Activated CD4-positive, alpha-beta T cell treated with anti-CD3 and anti-CD28 coated beads, Interleukin-2, Interleukin-4, amounts not matched to agents 100 ng/mL and 50 ng/mL, durations not matched to agents 16 hours and 8 hours (primary cell): ENCODE measurements around the gene PLCB1.

Experiments
- DNase-seq: peaks from one replicate; pipeline ENCODE4 v3.0.0-alpha.2; 2020; ENCODE audit warnings: low spot score

Gene PLCB1

GRCh38 chr20:8722277-8722928 is 590.3 kb downstream of the PLCB1 start:
- DNase-seq: peak; percentile 53

DNA sequence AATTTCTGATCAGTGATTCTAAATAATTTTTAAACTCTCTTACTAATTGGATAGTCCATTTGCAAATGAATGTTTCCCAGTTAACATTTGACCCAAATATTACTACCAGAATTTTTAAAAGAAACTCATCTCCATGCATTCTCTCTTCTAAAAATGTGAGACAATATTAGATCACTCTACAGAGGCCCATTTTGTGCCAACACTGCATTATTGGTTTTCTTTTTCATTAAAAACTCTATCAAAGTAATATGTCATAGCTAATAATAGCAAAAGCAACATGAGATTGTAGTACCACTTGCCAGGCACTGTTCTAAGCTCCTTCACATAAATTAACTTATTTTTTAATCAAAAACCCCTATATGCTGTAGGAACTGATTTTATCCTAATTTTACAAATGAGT is 591.2 kb downstream of the PLCB1 start:
- DNase-seq: no peak

GRCh38 chr20:8724884-8725283 is 592.8 kb downstream of the PLCB1 start:
- DNase-seq: no peak

DNA sequence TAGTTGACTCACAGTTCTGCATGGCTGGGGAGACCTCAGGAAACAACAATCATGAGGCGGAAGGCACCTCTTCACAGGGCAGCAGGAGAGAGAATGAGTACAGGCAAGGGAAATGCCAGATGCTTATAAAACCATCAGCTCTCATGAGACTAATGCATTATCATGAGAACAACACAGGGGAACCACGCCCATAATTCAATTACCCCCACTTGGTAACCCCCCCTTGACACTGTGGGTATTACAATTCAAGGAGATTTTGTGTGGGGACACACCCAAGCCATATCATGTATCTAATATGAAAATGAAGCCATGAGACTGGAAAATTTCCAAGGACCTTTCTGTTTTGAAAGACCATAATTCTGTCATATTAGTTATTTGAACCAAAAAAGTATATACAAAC is 594.4 kb downstream of the PLCB1 start:
- no peak for DNase-seq

GRCh38 chr20:8735014-8735413 is 602.9 kb downstream of the PLCB1 start:
- no peak for DNase-seq

GRCh38 chr20:8735674-8736073 is 603.6 kb downstream of the PLCB1 start:
- DNase-seq: no peak

GRCh38 chr20:8740265-8740664 is 608.2 kb downstream of the PLCB1 start:
- DNase-seq: peak; percentile 36

DNA sequence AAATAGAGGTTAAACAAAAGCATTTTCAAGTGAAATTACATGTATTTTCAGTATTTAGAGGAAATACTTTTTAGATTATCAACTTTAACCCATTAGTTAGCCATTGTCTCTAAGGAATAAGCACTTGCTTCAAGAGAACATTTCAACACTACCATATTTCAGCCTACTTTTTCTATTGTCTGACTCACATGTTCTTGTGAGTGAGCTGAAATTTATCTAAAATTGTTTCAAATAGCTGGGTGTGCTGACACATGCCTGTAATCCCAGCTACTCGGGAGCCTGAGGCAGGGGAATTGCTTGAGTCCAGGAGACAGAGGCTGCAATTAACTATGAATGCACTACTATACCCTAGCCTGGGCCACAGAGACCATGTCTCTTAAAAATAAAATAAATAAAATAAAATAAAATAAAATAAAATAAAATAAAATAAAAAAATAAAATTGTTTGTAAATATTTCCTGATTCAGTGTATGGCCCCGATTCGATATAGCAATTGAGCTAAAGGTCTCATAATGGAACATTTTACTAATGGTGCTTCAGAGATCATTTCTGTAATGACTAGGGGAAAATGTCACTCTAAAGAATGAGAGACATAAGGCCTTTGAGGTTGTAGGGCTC is 612.3 kb downstream of the PLCB1 start:
- no peak for DNase-seq

DNA sequence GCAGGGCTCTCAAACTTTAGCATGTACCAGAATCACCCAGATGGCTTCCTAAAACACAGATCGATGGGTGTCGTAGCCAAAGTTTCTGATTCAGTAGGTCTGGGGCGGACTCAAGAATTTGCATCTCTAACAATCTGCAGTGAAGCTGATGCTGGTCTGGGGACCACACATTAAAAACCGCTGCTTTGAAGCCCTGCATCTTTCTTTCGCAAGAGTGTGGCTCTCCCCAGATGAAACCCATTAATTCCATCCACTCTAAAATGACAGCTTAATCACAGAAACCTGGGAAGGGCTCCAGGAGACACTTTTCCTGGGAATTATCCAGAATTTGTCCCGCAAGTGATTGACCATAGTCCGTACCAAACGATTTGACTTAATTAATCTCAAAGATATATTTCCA is 617.0 kb downstream of the PLCB1 start:
- DNase-seq: no peak

GRCh38 chr20:8749986-8750385 is 617.9 kb downstream of the PLCB1 start:
- no peak for DNase-seq

DNA sequence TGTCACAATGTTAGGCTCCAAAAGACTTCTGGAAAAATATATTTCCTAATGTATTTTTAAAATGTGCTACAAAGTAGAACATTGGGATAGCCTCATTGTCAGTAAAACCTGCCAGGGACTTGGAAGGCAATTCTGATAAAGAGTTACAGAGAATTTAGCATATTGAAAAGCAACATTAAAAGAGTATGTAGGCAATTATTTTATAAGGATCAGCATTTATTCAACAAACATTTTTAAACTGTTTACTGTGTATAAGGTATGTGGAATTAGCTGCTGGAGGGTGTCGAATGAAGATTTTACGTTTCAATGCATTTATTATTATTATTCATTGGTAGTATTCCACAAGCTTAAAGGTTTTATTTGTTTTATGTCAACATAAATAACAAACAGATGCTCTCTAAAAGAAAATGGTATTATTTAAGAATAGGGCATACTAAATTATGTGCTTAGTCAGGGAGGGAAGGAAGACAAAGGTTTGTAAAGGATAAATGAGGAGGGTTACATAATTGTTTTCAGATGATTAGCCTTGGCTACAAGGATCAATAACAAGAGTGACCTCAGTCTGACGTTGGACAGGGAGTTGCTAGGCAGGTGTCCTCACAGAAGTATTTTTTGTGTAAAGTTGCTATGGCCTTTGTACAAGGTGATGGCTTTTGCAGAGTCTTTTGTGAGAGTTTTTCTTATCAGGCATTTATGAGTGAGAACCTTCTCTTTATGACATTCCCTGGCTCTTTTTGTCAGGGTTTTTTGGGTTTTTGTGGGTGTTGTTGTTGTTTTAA is 623.5 kb downstream of the PLCB1 start:
- no peak for DNase-seq

DNA sequence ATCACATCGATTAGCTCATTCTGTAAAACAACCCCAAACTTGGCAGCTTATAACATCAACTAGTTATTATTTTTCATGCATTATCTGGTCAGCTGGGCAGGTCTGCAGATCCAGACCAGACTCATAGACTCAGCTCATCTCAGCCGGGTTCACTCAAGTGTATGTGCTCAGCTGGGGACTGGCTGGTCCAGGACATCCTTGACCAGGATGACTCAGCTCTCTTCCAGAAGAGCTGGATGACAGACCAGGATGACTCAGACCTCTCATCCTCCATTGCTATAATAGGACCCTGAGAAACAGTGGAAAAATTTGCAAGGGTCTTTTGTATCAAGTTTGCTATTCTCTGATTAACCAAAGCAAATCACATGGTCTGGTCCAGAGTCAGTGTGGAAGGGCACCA is 624.3 kb downstream of the PLCB1 start:
- DNase-seq: no peak

DNA sequence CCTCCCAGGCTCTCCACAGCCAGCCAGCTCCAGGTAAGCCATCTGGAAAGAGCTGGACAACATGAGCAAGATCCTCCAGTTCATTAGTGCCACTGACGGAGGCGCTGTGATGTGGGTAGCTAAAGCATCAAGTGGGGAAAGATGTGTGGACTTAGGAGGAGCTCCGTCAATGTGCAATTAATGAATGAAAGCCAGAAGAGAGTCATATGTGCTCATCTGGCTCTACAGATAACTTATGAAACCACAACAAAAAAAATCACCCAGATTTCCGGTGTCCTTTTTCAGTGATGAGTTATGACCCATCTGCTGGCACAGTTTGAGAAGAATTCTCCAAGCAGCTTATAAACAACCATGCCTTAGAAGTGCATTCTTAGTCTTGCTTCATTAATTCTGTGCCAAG is 625.1 kb downstream of the PLCB1 start:
- no peak for DNase-seq

DNA sequence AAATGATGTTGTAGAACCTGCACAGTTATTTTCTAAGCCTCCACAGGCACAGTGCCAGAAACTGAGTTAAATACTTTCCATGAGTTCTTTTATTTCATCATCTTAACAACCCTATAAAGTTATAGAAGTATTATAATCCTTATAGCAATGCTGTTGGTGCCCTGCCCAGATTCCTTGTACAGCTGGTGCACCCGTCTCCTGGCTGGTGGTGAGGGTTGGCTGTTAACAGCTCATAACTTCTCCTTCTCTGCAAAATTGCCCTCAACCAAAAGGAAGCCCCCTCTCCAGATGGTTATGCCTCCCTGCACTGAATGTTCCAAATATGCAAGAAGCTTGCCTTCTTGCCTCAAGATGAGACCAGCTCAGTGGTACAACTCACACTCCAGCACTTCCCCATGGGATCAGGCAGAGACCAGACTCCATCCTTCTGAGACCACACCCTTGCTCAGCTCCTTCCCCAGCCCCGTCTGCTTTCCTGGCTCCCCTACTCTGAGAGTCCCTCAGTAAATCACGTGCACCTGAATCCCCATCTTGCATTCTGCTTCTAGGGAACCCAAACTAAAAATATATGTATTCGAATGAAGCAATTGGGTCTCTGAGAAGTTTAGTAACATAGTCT is 632.4 kb downstream of the PLCB1 start:
- no peak for DNase-seq

DNA sequence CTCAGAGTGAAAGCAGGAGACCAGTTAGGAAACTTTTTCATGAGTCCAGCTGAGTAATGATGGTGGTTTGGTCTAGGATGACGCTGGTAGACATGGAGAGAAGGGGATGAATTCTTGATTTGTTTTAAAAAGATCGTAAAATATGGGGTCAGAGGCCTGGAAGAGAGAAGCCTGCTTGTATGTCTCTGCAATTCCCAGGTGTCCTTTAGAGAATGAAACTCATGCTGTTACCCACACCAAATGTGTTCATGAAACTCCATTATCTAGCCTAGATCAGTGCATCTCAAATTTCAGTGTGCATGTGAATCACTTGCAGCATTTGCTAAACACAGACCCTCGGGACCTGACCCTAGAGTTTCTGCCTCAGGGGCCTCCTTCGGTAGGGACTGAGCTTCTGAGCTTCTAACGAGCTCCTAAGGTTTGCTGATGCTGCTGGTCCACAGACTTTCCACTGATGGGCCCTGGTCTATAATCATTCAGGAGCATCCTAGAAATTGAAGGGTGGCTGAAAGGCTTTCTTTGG is 634.9 kb downstream of the PLCB1 start:
- DNase-seq: no peak

DNA sequence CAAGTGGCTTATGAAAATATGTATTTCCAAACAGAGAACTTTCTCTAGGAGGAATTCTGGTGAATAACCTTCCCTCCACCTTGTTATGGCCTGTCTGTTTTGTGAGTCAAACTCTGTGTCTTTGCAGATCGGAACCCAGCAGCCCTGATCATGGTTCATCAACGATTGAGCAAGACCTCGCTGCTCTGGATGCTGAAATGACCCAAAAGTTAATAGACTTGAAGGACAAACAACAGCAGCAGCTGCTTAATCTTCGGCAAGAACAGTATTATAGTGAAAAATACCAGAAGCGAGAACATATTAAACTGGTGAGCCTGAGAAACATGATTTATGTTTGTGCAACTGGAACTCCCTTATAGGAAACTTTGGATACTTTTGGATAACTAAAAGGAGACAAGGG is 642.3 kb downstream of the PLCB1 start:
- DNase-seq: no peak

DNA sequence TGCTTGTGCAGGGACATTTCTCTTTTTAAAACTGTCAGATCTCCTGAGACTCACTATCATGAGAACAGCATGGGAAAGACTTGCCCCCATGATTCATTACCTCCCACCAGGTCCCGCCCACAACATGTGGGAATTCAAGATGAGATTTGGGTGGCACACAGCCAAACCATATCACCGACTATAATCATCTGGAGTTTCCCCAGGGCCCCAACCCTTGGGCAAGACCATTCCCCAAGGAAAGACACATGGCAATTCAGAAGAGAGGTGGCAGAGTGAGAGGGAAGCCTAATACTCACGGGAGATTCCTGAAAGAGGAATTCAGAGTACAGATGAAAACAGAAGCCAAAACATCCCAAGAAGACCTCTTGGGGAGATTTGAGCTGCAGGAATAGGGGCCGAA is 645.8 kb downstream of the PLCB1 start:
- DNase-seq: no peak

DNA sequence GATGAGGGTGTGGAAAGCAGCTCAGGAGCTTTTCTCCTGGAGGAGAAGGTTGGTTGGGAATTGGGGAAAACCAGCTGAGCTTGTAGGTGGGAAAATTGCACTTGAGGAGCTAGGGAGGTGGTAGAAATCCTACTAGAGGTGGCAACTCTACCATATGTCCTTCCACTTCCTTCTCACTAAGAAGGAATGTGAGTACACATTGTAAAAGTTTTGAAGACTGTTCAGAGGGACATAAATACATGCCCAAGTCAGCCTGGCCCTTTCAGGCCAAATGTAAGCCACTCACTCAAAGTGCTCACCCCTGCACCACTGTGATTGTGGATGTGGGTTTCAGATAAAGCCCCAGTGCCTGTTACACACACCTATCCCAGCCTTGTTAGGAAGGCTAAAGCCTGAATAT is 646.3 kb downstream of the PLCB1 start:
- DNase-seq: no peak

- no peak for DNase-seq
Measured at GRCh38 chr20:8780915-8781314, 648.8 kb downstream of the PLCB1 start.

GRCh38 chr20:8782804-8783203 is 650.7 kb downstream of the PLCB1 start:
- DNase-seq: no peak

GRCh38 chr20:8783734-8784133 is 651.7 kb downstream of the PLCB1 start:
- no peak for DNase-seq

DNA sequence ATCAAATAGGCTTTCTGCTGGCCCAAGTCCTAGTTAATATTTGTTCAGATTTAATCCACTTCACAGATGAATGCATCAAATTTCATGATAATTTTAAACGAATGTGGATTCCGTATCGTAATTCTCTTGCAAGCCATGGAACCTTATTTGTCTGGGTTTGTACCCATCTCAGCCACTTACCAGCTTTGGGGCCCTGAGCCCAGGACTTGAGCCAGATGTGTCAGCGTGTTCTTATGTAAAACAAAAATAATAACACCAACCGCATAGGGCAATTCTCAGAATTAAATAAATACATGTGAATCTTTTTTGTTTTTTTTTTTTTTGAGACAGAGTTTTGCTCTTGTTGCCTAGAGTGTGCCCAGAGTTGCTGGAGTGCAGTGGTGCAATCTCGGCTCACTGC is 654.3 kb downstream of the PLCB1 start:
- no peak for DNase-seq

DNA sequence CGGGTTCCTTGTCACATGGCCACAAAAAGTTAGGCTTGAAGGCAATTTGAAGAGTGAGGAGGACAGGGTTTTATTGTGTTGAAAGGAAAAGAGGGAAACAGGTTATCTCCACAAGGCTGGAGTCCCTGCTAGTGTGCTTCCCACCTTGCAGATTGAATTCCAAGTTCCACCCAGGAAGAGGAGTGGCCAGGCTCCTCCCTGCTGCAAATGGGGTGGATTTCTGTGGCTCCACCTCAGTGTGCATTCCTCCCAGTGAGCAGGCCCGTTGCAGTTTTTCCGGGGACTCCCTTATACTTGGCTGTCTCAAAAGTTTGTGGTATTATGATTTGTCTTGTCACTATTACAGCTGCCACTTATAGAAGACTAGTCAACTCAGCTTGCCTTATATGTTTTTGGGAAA is 655.0 kb downstream of the PLCB1 start:
- DNase-seq: no peak
